GM19395 (cell line): Measurements from ENCODE around the gene ZNF14.
A peak's percentile ranks its signal among the peaks of the same experiment; 100 is the strongest.
"Not testable (repeated sequence)": the region's sequence is repeated elsewhere in the genome, so short reads cannot be mapped to it uniquely, and the experiment has no call there.

ENCODE experiments used
- ATAC-seq: cut with Tn5 transposase; IDR thresholded peaks from one replicate; pipeline ENCODE4 v1.9.1; 2021; ENCODE audit warnings: mild to moderate bottlenecking, moderate library complexity; ENCODE audit not compliant: unreplicated experiment

Gene ZNF14

GRCh38 chr19:19732579-19733501 is at the start of gene ZNF14:
TSS of gene ZNF14 (minus strand) at chr19:19733112. CDS start at chr19:19732958, 154 bp downstream.
- ATAC-seq: peak; percentile 99

GRCh38 chr19:19781791-19782190 is 48.9 kb upstream of the ZNF14 start:
- not testable (repeated sequence) for ATAC-seq

GRCh38 chr19:19778666-19779065 is 45.8 kb upstream of the ZNF14 start:
- no peak for ATAC-seq

GRCh38 chr19:19777692-19778091 is 44.8 kb upstream of the ZNF14 start:
- no peak for ATAC-seq

- ATAC-seq: peak; percentile 97
Observed at GRCh38 chr19:19776206-19777008, 43.5 kb upstream of the ZNF14 start.

- peak; percentile 33 for ATAC-seq
Observed at GRCh38 chr19:19775891-19776205, 42.9 kb upstream of the ZNF14 start.

- ATAC-seq: no peak
Observed at GRCh38 chr19:19774354-19775033, 41.6 kb upstream of the ZNF14 start.

- ATAC-seq: not testable (repeated sequence)
Observed at GRCh38 chr19:19771963-19772362, 39.1 kb upstream of the ZNF14 start.

- not testable (repeated sequence) for ATAC-seq
Observed at GRCh38 chr19:19769971-19770370, 37.1 kb upstream of the ZNF14 start.

- no peak for ATAC-seq
Observed at GRCh38 chr19:19758164-19758563, 25.3 kb upstream of the ZNF14 start.

- ATAC-seq: no peak
Observed at GRCh38 chr19:19752760-19753403, 20.0 kb upstream of the ZNF14 start.

- no peak for ATAC-seq
Observed at GRCh38 chr19:19751846-19752245, 18.9 kb upstream of the ZNF14 start.

- no peak for ATAC-seq
Observed at GRCh38 chr19:19750842-19751790, 18.2 kb upstream of the ZNF14 start.

- no peak for ATAC-seq
Observed at GRCh38 chr19:19749908-19750841, 17.3 kb upstream of the ZNF14 start.

GRCh38 chr19:19749117-19749907 is 16.4 kb upstream of the ZNF14 start:
- no peak for ATAC-seq

- no peak for ATAC-seq
Observed at GRCh38 chr19:19748249-19748938, 15.5 kb upstream of the ZNF14 start.
